Vagina (tissue), 2 donors: ENCODE data around the gene DOCK8.

Source experiments
- CTCF ChIP-seq, 3 experiments: fragments of 450-650 bp in 2 of 3; fragments of 200-600 bp in 1 of 3; sonication (generic) in 1 of 3; IDR thresholded peaks; one replicate each; pipeline ENCODE4 v1.5.1; 2017 to 2019; ENCODE audit warnings: antibody characterized with exemption in 3 of 3, mild to moderate bottlenecking in 2 of 3, moderate library complexity in 2 of 3
- POLR2A ChIP-seq, 2 donors: fragments of 450-650 bp; IDR thresholded peaks; one replicate each; pipeline ENCODE4 v1.6.1; 2017; ENCODE audit warnings: antibody characterized with exemption in 2 of 2, mild to moderate bottlenecking in 2 of 2, moderate library complexity in 2 of 2

GRCh38 chr9:438961-439768, 224.5 kb downstream of the DOCK8 start:
- TF ChIP-seq CTCF (IDR thresholded peaks at IDR 0.05) = no peak
- no peak for TF ChIP-seq POLR2A (IDR thresholded peaks at IDR 0.05)
